GM23338 (cell line): ENCODE data around the gene NRL. TPM values are rescaled to one million over a fixed set of nuclear protein-coding genes. Genes with fewer than 3 reads are reported as not detected.

Experiments
- ATAC-seq: fragments of 200-7000 bp; cut with Tn5 transposase; 3 replicates; pipeline ENCODE4 v1.9.1; 2020
- DNase-seq: peaks from one replicate; pipeline ENCODE4 v3.0.0-alpha.2; 2015; ENCODE audit warnings: low spot score
- H2AFZ ChIP-seq: fragments of 200-600 bp; sonication (generic); 2 replicates; pipeline ENCODE4 v1.8.0; 2016; ENCODE audit warnings: antibody characterized with exemption, mild to moderate bottlenecking, moderate library complexity
- H3F3A ChIP-seq: fragments of 200-600 bp; sonication (generic); replicated peaks from 2 replicates; pipeline ENCODE4 v1.8.0; 2017; ENCODE audit warnings: antibody characterized with exemption, mixed run types, low read depth
- H3K27ac ChIP-seq: fragments of 200-600 bp; sonication (generic); 2 replicates; pipeline ENCODE4 v1.6.1; 2016; ENCODE audit warnings: low read depth
- H3K27me3 ChIP-seq: fragments of 200-600 bp; sonication (generic); 2 replicates; pipeline ENCODE4 v1.8.0; 2016; ENCODE audit warnings: mild to moderate bottlenecking, mixed run types, moderate library complexity; ENCODE audit not compliant: insufficient read depth
- H3K36me3 ChIP-seq: fragments of 200-600 bp; sonication (generic); 2 replicates; pipeline ENCODE4 v1.8.0; 2016; ENCODE audit warnings: mild to moderate bottlenecking; ENCODE audit not compliant: insufficient read depth
- H3K4me1 ChIP-seq: fragments of 200-600 bp; sonication (generic); 2 replicates; pipeline ENCODE4 v1.8.0; 2016; ENCODE audit warnings: mild to moderate bottlenecking, moderate library complexity; ENCODE audit not compliant: insufficient read depth
- H3K4me2 ChIP-seq: fragments of 200-600 bp; sonication (generic); 2 replicates; pipeline ENCODE4 v1.7.1; 2017; ENCODE audit warnings: mixed run types
- H3K4me3 ChIP-seq: fragments of 200-600 bp; sonication (generic); 2 replicates; pipeline ENCODE4 v1.6.1; 2016; ENCODE audit warnings: mixed run types
- H3K79me2 ChIP-seq: fragments of 200-600 bp; sonication (generic); replicated peaks from 2 replicates; pipeline ENCODE4 v1.8.0; 2017; ENCODE audit warnings: mild to moderate bottlenecking; ENCODE audit not compliant: insufficient read depth
- H3K9me2 ChIP-seq: fragments of 200-600 bp; sonication (generic); 2 replicates; pipeline ENCODE4 v1.8.0; 2017; ENCODE audit not compliant: insufficient read depth
- H4K20me1 ChIP-seq: fragments of 200-600 bp; sonication (generic); replicated peaks from 2 replicates; pipeline ENCODE4 v1.8.0; 2017; ENCODE audit warnings: mild to moderate bottlenecking; ENCODE audit not compliant: insufficient read depth
- H3K27ac Mint-ChIP-seq: 2 replicates; pipeline ENCODE4 v1.8.0; 2020; ENCODE audit warnings: inconsistent platforms, mild to moderate bottlenecking, moderate library complexity, mixed read lengths
- H3K27me3 Mint-ChIP-seq: 3 replicates; pipeline ENCODE4 v1.8.0; 2022; ENCODE audit warnings: low read depth, mild to moderate bottlenecking, moderate library complexity, mixed read lengths, inconsistent platforms; ENCODE audit not compliant: insufficient read depth, poor library complexity
- H3K36me3 Mint-ChIP-seq: 3 replicates; pipeline ENCODE4 v1.8.0; 2021; ENCODE audit warnings: low read depth, mild to moderate bottlenecking, inconsistent platforms, moderate library complexity, mixed read lengths
- H3K4me1 Mint-ChIP-seq: 3 replicates; pipeline ENCODE4 v1.8.0; 2020; ENCODE audit warnings: mild to moderate bottlenecking, inconsistent platforms, mixed read lengths
- H3K4me3 Mint-ChIP-seq: 3 replicates; pipeline ENCODE4 v1.8.0; 2021; ENCODE audit warnings: moderate library complexity, mild to moderate bottlenecking, inconsistent platforms, mixed read lengths
- H3K9me3 Mint-ChIP-seq: 3 replicates; pipeline ENCODE4 v1.8.0; 2020; ENCODE audit warnings: moderate library complexity, mild to moderate bottlenecking, inconsistent platforms, mixed read lengths
- CREB1 ChIP-seq: fragments of 250-450 bp; sonication (Bioruptor Pico); IDR thresholded peaks from 2 replicates; pipeline ENCODE4 v1.5.0; 2020; ENCODE audit warnings: low read depth, mild to moderate bottlenecking, moderate library complexity
- CTCF ChIP-seq, 2 experiments: fragments of 200-600 bp in 1 of 2; sonication (generic) in 1 of 2; conservative IDR thresholded peaks; 2 replicates each; pipeline versions ENCODE4 v1.5.1 to v1.6.1; 2016 to 2017; ENCODE audit warnings: antibody characterized with exemption in 2 of 2, low read depth in 2 of 2, mild to moderate bottlenecking in 2 of 2, moderate library complexity in 1 of 2
- ETS1 ChIP-seq: IDR thresholded peaks from 2 replicates; pipeline ENCODE4 v1.6.1; 2016; ENCODE audit warnings: antibody characterized with exemption
- EZH2 ChIP-seq: fragments of 200-600 bp; sonication (generic); IDR thresholded peaks from one replicate; pipeline ENCODE4 v1.8.0; 2017; ENCODE audit warnings: antibody characterized with exemption, mild to moderate bottlenecking, low read depth; ENCODE audit not compliant: unreplicated experiment
- EZH2phosphoT487 ChIP-seq: fragments of 200-600 bp; sonication (generic); IDR thresholded peaks from one replicate; pipeline ENCODE4 v1.8.1; 2018; ENCODE audit warnings: antibody characterized with exemption; ENCODE audit not compliant: unreplicated experiment
- JUNB ChIP-seq: IDR thresholded peaks from one replicate; pipeline ENCODE4 v1.6.1; 2016; ENCODE audit warnings: antibody characterized with exemption; ENCODE audit not compliant: unreplicated experiment
- NANOG ChIP-seq: IDR thresholded peaks from 2 replicates; pipeline ENCODE4 v1.6.1; 2016; ENCODE audit warnings: antibody characterized with exemption, borderline replicate concordance
- POLR2AphosphoS5 ChIP-seq: IDR thresholded peaks from 2 replicates; pipeline ENCODE4 v1.6.1; 2016; ENCODE audit warnings: antibody characterized with exemption, low read depth
- STAT1 ChIP-seq: IDR thresholded peaks from one replicate; pipeline ENCODE4 v1.6.1; 2016; ENCODE audit warnings: antibody characterized with exemption; ENCODE audit not compliant: unreplicated experiment
- ZNF114 ChIP-seq: fragments of 250-450 bp; sonication (Bioruptor Pico); IDR thresholded peaks from 2 replicates; pipeline ENCODE4 v1.5.0; 2020; ENCODE audit warnings: mild to moderate bottlenecking, moderate library complexity
- ZNF331 ChIP-seq: fragments of 250-450 bp; sonication (Bioruptor Pico); IDR thresholded peaks from 2 replicates; pipeline ENCODE4 v1.5.0; 2020; ENCODE audit warnings: low read depth, mild to moderate bottlenecking, moderate library complexity
- ZNF462 ChIP-seq: fragments of 250-450 bp; sonication (Bioruptor Pico); IDR thresholded peaks from 2 replicates; pipeline ENCODE4 v1.5.0; 2020; ENCODE audit warnings: mild to moderate bottlenecking, moderate library complexity
- polyA plus RNA-seq: library from polyadenylated mRNA; unstranded; fragments of >200 nt; fragmentation: Nextera tagmentation; extraction: Ambion mirVana; gene quantifications from 2 replicates; pipeline ENCODE4 v1.2.1, GENCODE V29; 2016
- total RNA-seq: library from RNA; depleted of rRNA; stranded (reverse); fragments of >200 nt; shearing (Covaris generic); gene quantifications from 2 replicates; pipeline ENCODE4 v1.2.3, GENCODE V29; 2014

The NRL gene
- total and polyA plus RNA-seq, 2 experiments from 2014 or later: 1.8 to 2.2 TPM

- H3K9me2 ChIP-seq: no peaks in the 10 kb centered on the region
- Mint-ChIP-seq H3K4me3 (no peak overlapping the region), H3K27ac (no peak overlapping the region), H3K4me1 (peaks cover 10% of the 10 kb centered on the region; the same call in 2 of the 3 replicates), H3K27me3 (peaks cover 11% of the 10 kb centered on the region), H3K36me3 (peaks cover 72% of the 10 kb centered on the region), H3K9me3 (no peaks in the 10 kb centered on the region; the same call in 2 of the 3 replicates)
- H3K79me2 ChIP-seq: peaks cover 23% of the 10 kb centered on the region
- no peaks in the 10 kb centered on the region for H3F3A ChIP-seq
- H3K4me2 ChIP-seq: no peak overlapping the region
- H3K27me3 ChIP-seq: no peaks in the 10 kb centered on the region
- H3K27ac ChIP-seq: no peak overlapping the region
- peaks cover 12% of the 10 kb centered on the region; the same call in 1 of the 2 replicates for H4K20me1 ChIP-seq
- peaks cover 6% of the 10 kb centered on the region; the same call in 1 of the 2 replicates for H3K4me1 ChIP-seq
- no peak overlapping the region for H2AFZ ChIP-seq
- H3K4me3 ChIP-seq: no peak overlapping the region
- DNase-seq (no peak), ATAC-seq (no peak)
- H3K36me3 ChIP-seq: peaks cover 33% of the 10 kb centered on the region
- TF ChIP-seq JUNB (no peak), POLR2AphosphoS5 (no peak)
Measured at GRCh38 chr14:24151404-24152080, 36.8 kb upstream of the NRL start.

- peaks cover 71% of the 10 kb centered on the region for H3K36me3 Mint-ChIP-seq
- H3F3A ChIP-seq: no peaks in the 10 kb centered on the region
Measured at GRCh38 chr14:24150993-24151392, 36.2 kb upstream of the NRL start.

More at GRCh38 chr14:24150993-24151392, 36.2 kb upstream of the NRL start:
- no peak overlapping the region for H2AFZ ChIP-seq
- no peak for TF ChIP-seq CREB1 (CRISPR knock-in tag)
- TF ChIP-seq CTCF (conservative IDR thresholded peaks at IDR 0.05; ENCODE audit: low read depth in 2 of 2): no peak
- TF ChIP-seq JUNB: no peak
- TF ChIP-seq ZNF114: no peak
- no peak for TF ChIP-seq ZNF331 (CRISPR knock-in tag)
- TF ChIP-seq ZNF462: no peak
- TF ChIP-seq NANOG: no peak
- TF ChIP-seq STAT1: no peak
- TF ChIP-seq ETS1: no peak
- TF ChIP-seq EZH2: no peak
- no peak for TF ChIP-seq POLR2AphosphoS5
- TF ChIP-seq EZH2phosphoT487: no peak
- H3K36me3 ChIP-seq: peaks cover 33% of the 10 kb centered on the region
- ATAC-seq (no peak), DNase-seq (no peak)
- H3K4me3 ChIP-seq: no peak overlapping the region
- H3K4me2 ChIP-seq: no peak overlapping the region
- peaks cover 12% of the 10 kb centered on the region; the same call in 1 of the 2 replicates for H4K20me1 ChIP-seq
- H3K79me2 ChIP-seq: peaks cover 23% of the 10 kb centered on the region
- Mint-ChIP-seq H3K27me3 (peaks cover 11% of the 10 kb centered on the region), H3K9me3 (no peaks in the 10 kb centered on the region; the same call in 2 of the 3 replicates), H3K27ac (no peak overlapping the region), H3K4me3 (no peak overlapping the region), H3K4me1 (peaks cover 14% of the 10 kb centered on the region)
- peaks cover 6% of the 10 kb centered on the region; the same call in 1 of the 2 replicates for H3K4me1 ChIP-seq
- no peak overlapping the region for H3K27ac ChIP-seq
- no peaks in the 10 kb centered on the region for H3K9me2 ChIP-seq
- no peaks in the 10 kb centered on the region for H3K27me3 ChIP-seq
